Psoas muscle (tissue), 8 donors: Measurements from ENCODE around the gene KSR1. TPM values are rescaled to one million over a fixed set of nuclear protein-coding genes. Genes with fewer than 3 reads are reported as not detected.

Experiments used
- ATAC-seq, 4 donors: fragments of 200-7000 bp; cut with Tn5 transposase; one replicate each; pipeline ENCODE4 v1.9.1; 2020; ENCODE audit warnings: moderate library complexity in 3 of 4, mild to moderate bottlenecking in 2 of 4
- DNase-seq, 2 donors: peaks; one replicate each; pipeline ENCODE4 v3.0.0-alpha.2; 2020
- H3K27ac ChIP-seq: fragments of 200-600 bp; one replicate; pipeline ENCODE4 v1.8.0; 2022
- H3K27me3 ChIP-seq, 3 donors: fragments of 200-600 bp in 1 of 3; one replicate each; pipeline versions ENCODE4 v1.6.1 to v1.8.0; 2013 to 2022; ENCODE audit warnings: low read length in 2 of 3, mild to moderate bottlenecking in 2 of 3, moderate library complexity in 1 of 3; ENCODE audit not compliant: insufficient read depth in 3 of 3
- H3K36me3 ChIP-seq, 2 donors: fragments of 200-600 bp in 1 of 2; one replicate each; pipeline versions ENCODE4 v1.6.1 to v1.8.0; 2013 to 2022; ENCODE audit warnings: low read depth in 1 of 2, mild to moderate bottlenecking in 1 of 2, moderate library complexity in 1 of 2; ENCODE audit not compliant: insufficient read depth in 1 of 2
- H3K4me1 ChIP-seq: fragments of 200-600 bp; one replicate; pipeline ENCODE4 v1.8.0; 2022
- H3K4me3 ChIP-seq: fragments of 200-600 bp; one replicate; pipeline ENCODE4 v1.8.0; 2022; ENCODE audit warnings: mild to moderate bottlenecking
- H3K9me3 ChIP-seq: fragments of 200-600 bp; one replicate; pipeline ENCODE4 v1.8.0; 2022
- CTCF ChIP-seq: fragments of 200-600 bp; IDR thresholded peaks from one replicate; pipeline ENCODE4 v1.8.0; 2022; ENCODE audit warnings: antibody characterized with exemption
- WGBS, 3 donors: extraction: QIAGEN DNeasy Blood & Tissue Kit; methylation state at CpG; one replicate each; pipeline versions ENCODE4 v1.1.6 to v1.1.7; 2013; 5-methylcytosine and 5-hydroxymethylcytosine counted together
- intact Hi-C, 2 donors: fragments of 100-400 bp; cut with DNase I; formaldehyde crosslinking; loops; one replicate each; pipeline versions ENCODE4 v1.11.0 to v1.14.2; 2022
- polyA plus RNA-seq, 3 donors: library from polyadenylated mRNA; stranded (reverse); fragments of 200-250 nt; gene quantifications; one replicate each; pipeline ENCODE4 v1.2.3, GENCODE V29; 2013
- total RNA-seq, 4 donors: library from RNA; stranded (reverse); fragmentation: NEBNext Ultra II Directional in 2 of 4; extraction: Animal tissue kit (Norgen Biotek cat#: 25700) in 2 of 4; gene quantifications; one replicate each; pipeline versions ENCODE4 v1.2.1 to v1.2.4, GENCODE V29; 2021 to 2023
- donor health status: healthy with polysubstance abuse.
- donor health status: DM: no; HTN: no; CAD: no; lungs with moderate emphysema.
- donor health status: Bipolar disorder and iron deficiency.
- donor health status: healthy.
- donor health status: DM: yes; HTN: yes; CAD: no.
- donor health status: DM: no; HTN: no; CAD: no.
- donor health status: DM: no; HTN: no; CAD: no.
- donor health status: DM: yes; HTN: yes; CAD: no.

KSR1 gene
- total and polyA plus RNA-seq, 7 donors: 7.8 to 93.0 (median 46.5) TPM

- no peak for TF ChIP-seq CTCF
Measured at GRCh38 chr17:27571563-27572352, 115.5 kb downstream of the KSR1 start.

GRCh38 chr17:27572665-27573064 is 116.4 kb downstream of the KSR1 start:
- Histone ChIP-seq H3K4me1 (peaks cover 66% of the 10 kb centered on the region), H3K9me3 (no peaks in the 10 kb centered on the region), H3K36me3 (no peaks in the 10 kb centered on the region), H3K27me3 (no peaks in the 10 kb centered on the region), H3K27ac (peak overlapping the region; percentile 94), H3K4me3 (no peak overlapping the region)
- 88 to 90% (median 90%) methylated on average over 7 of the region's 7 CpGs for WGBS, 3 donors
- DNase-seq (peak in 1 of 2 donors; percentile 17), ATAC-seq (no peak)
- TF ChIP-seq CTCF: no peak
- intact Hi-C loops: loop anchor here in 1 of 2 donors (5.0 kb wide), 1 partner anchor 80 kb away; no protein-coding TSS in a partner anchor

More at GRCh38 chr17:27571563-27572352, 115.5 kb downstream of the KSR1 start:
- Histone ChIP-seq H3K27ac (peak overlapping the region; percentile 94), H3K36me3 (no peaks in the 10 kb centered on the region), H3K9me3 (no peaks in the 10 kb centered on the region), H3K4me3 (peak overlapping the region; percentile 16), H3K4me1 (peaks cover 70% of the 10 kb centered on the region), H3K27me3 (no peaks in the 10 kb centered on the region)
- DNase-seq (peak; percentile 79 to 93), ATAC-seq (peak; percentile 90 to 93 (median 92))
- intact Hi-C loops: loop anchor here in 1 of 2 donors (5.0 kb wide), 1 partner anchor 79 kb away; no protein-coding TSS in a partner anchor
- 28 to 48% (median 28%) methylated on average over 12 of the region's 12 CpGs for WGBS, 3 donors

GRCh38 chr17:27573548-27573947 is 117.3 kb downstream of the KSR1 start:
- WGBS, 3 donors: 71 to 90% (median 80%) methylated on average over 5 of the region's 5 CpGs
- TF ChIP-seq CTCF: no peak
- ATAC-seq (no peak), DNase-seq (no peak)
- no peaks in the 10 kb centered on the region for H3K9me3 ChIP-seq
- peaks cover 64% of the 10 kb centered on the region for H3K4me1 ChIP-seq
- peak overlapping the region; percentile 94 for H3K27ac ChIP-seq
- no peaks in the 10 kb centered on the region for H3K36me3 ChIP-seq
- H3K4me3 ChIP-seq: no peak overlapping the region
- no peaks in the 10 kb centered on the region for H3K27me3 ChIP-seq
- intact Hi-C loops: loop anchor here in 1 of 2 donors (5.0 kb wide), 1 partner anchor 81 kb away; no protein-coding TSS in a partner anchor

GRCh38 chr17:27573971-27574525 is 117.8 kb downstream of the KSR1 start:
- H3K27ac ChIP-seq: peak overlapping the region; percentile 94
- peaks cover 63% of the 10 kb centered on the region for H3K4me1 ChIP-seq
- H3K4me3 ChIP-seq: no peak overlapping the region
- H3K9me3 ChIP-seq: no peaks in the 10 kb centered on the region
- DNase-seq (peak in 1 of 2 donors; percentile 12), ATAC-seq (peak in 1 of 4 donors; percentile 9)
- intact Hi-C loops: loop anchor here in 1 of 2 donors (5.0 kb wide), 1 partner anchor 82 kb away; no protein-coding TSS in a partner anchor
- WGBS, 3 donors: 37 to 55% (median 46%) methylated on average over 4 of the region's 4 CpGs
- H3K27me3 ChIP-seq: no peaks in the 10 kb centered on the region
- no peak for TF ChIP-seq CTCF
- no peaks in the 10 kb centered on the region for H3K36me3 ChIP-seq
